ENCODE measurements around the gene HOTAIR. TPM values are rescaled to one million over a fixed set of nuclear protein-coding genes. Genes with fewer than 3 reads are reported as not detected.

HOTAIR gene
- total RNA-seq, 1 donor from 2014 or later = not detected

DNA sequence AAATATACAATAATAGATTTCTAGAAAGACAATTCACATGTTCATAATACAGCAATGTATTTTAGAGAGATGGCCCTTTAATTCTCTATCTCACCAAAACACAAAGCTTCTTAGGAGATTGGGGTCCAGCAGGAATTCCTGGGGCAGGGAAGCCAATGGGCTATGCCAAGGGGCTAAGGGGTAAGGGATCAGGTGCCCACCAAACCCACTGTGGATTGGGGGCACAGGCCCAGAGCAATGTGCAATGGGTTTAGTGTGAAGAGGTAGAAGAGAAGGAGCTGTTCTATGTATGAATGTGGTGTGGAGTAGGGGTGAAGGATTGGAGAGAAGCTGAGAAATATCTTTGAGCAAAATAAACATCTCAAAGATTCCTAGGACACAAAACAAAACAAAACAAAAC, 33.6 kb downstream of the HOTAIR start:
- no peak for DNase-seq (ENCODE audit: missing footprints)
- ATAC-seq = no peak
- intact Hi-C loops (cut with DNase I) = no loop called here

DNA sequence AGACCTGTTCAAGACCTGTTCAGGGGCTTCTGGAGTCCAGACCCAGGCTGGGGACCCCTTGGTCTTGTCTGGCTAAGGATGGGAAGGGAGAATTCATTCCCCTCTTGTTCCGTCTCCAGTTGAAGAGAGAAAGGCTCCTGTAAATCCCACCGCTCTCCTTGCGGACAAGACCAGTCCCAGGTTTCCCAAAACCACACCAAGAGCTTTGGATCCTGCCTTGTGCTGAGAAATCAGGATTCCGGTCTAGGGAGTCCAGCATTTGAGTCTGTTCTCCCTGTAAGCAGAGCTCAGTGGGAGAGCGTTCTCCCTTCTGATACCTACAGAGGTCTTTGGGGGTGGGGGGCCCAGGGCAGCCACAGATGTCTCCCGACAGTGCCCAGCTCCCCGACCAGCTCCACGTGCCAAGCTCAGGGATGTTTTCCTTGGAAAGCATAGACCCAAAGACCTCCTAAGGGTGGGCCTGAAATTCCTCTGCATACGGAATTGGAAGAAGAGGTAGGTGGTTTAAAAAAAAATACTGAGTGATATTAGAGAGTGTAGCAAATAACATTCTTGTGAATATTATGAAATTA, 34.2 kb downstream of the HOTAIR start:
- DNase-seq (ENCODE audit: missing footprints) (no peak), ATAC-seq (no peak)
- intact Hi-C loops (cut with DNase I) = no loop called here

DNA sequence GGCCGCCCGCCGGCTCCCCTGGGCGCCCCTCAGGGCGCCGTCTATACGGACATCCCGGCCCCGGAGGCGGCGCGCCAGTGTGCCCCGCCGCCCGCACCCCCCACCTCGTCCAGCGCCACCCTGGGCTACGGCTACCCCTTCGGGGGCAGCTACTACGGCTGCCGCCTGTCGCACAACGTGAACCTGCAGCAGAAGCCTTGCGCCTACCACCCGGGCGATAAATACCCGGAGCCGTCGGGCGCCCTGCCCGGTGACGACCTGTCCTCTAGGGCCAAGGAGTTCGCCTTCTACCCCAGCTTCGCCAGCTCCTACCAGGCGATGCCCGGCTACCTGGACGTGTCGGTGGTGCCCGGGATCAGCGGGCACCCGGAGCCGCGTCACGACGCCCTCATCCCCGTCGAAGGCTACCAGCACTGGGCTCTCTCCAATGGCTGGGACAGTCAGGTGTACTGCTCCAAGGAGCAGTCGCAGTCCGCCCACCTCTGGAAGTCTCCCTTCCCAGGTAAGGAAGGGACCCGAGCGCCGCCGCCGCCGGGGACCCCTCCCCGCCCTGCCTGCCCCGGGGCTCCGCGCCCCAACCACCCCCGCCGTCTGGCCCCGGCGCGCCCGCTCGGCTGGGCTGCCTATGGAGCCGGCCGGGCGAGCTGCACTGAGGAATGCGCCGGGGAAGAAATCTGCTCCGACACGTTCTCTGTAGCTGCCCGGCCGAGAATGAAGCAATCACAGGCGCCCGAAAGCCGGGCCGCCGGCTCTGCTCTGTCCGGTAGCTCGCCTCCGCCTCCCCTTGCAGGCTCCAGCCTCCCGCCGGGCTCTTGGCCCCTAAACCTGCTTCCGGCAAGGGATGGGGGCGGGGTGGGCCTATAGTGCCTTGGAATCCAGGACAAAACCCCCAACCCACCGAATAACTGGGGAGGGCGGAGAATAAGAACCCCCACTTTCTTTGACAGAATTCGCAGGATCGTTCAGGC, 35.3 kb downstream of the HOTAIR start:
- DNase-seq (ENCODE audit: missing footprints) (no peak), ATAC-seq (no peak)
- intact Hi-C loops (cut with DNase I) = no loop called here

DNA sequence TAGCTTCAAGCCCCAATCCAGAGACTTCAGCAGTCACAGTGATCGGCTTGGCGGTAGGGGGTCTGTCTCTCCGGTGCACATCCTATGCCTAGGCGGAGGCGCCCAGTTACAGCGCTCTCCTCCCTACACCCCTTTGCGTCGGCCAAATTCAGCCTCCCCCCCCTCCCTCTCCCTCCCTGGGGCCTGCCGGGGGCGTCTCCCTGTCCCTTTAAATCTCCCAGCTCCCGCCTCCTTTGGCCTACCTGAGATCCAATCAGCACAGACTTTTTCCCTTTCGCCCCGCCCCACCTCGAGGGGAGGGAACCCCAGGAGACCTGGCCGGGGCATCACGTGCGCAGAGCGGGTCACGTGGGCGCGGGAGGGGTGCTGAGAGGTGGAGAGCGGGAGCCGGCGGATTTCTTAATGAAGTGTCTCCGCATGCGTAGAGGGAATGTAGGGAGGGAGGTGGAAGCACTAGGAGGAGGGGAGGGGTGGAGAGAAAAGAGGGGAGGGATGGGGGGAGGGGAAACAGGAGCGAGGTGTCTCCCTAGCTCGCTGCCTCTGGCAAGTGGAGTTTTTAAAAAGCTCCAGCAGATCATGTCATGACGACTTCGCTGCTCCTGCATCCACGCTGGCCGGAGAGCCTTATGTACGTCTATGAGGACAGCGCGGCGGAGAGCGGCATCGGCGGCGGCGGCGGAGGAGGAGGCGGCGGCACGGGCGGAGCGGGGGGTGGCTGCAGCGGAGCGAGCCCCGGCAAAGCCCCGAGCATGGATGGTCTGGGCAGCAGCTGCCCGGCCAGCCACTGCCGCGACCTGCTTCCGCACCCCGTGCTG, 36.2 kb downstream of the HOTAIR start, which contains the start of gene HOXC13:
HOXC13 (plus strand) TSS at position 506 of the 815 bp plus-strand sequence; CDS start at position 582, 76 bp downstream.
- ATAC-seq (no peak), DNase-seq (ENCODE audit: missing footprints) (no peak)
- intact Hi-C loops (cut with DNase I) = no loop called here

DNA sequence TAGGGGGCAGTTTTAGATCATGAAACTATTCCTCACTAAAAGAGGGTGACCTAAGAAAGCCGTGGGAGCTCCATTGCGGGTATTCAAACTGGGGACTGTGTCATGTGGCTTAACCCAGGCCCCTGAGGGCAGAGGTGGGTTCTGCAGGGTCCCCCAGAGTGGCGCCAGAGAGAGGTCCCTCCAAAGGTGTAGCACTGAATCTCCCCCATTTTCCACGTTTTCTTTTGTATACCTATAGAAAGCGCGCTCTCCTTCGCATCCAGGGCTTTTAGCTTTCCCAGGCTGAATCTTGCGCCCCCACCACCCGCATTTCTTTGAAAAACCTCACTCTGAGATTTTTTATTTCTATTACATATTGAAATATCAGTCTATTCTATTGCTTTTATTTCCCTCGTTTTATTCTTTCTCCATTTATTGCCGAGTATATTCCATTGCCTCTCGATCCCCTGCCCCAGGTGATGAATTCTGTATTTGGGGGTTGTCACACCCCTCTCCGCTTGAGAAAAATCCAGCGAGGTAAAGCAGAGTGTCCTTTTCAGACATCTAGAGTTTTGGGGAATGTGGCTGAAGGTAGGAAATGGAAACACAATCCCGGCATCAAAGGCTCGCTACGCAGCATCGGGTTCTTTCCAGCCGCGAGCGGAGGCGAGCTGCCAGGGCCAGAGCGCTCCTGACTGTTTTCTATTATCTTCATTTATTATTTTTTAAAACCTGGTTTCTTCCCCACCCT, 37.0 kb downstream of the HOTAIR start:
- no peak for DNase-seq (ENCODE audit: missing footprints)
- intact Hi-C loops (cut with DNase I) = no loop called here

DNA sequence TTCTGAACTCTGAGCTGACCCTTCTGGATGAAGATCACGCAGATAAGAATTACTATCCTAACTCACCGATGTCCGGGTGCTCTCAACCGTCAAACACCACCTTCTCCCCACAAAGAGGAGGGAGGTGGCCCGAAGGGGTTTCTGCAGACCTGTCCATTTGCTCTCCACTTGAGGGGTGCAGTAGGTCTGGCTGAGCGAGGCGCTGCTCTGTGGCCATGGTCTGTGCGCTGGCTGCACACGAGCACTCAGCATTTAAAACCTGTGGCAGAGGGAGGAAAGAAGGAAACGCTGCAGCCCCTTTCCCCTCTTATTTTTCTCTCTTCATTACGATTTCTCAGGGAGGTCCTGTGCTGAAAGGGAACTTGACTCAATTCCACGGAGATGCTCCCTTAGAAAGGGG, 37.7 kb downstream of the HOTAIR start:
- ATAC-seq = no peak
- DNase-seq (ENCODE audit: missing footprints) = no peak
- intact Hi-C loops (cut with DNase I) = no loop called here

More for the DNA sequence above, 37.0 kb downstream of the HOTAIR start:
- no peak for ATAC-seq

DNA sequence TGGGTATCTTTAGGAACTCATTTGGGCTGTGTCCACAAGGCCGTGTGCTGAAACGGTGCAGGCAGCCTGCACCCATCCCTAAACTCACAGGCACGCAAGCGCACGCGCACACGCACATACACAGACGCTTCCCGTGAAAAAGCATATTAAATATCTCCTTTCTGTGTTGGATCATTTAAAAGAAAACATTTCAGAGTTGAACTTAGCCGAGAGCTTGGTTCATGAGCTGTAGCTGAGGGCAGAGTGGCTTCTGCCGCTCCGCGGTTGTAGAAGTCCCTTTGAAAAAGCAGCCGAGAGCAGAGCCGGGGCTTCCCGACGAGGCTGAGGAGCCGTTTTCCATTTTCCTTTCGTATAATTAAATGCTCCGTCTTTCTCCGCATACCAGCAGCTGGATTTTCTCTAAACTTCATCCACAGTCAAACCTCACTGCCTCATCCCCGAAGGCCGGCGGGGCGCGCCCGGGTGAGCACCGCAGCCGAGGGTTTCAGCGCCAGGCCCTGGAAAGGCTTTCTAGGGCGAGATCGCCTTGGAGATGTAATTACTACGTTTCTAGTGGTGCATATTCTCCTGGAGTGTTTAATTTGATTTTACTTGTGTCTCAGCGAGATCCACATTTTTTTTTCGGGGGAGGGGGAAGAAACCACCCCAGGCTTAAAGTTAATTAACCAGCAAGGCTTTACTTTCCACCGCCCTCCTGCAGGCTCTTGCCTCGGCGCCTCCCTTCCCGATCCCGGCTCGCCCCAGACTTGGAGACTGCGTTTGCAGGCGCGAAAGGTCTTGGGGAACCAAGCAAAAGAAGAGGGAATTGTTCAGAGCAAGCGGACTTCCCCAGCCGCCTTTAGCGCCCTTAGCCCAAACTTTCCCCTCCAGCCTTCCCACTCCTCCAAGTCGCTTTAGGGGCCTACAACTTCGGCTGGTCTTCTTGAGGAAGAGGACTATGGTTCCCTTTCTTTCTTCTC, 39.1 kb downstream of the HOTAIR start:
- DNase-seq (ENCODE audit: missing footprints) = no peak

DNA sequence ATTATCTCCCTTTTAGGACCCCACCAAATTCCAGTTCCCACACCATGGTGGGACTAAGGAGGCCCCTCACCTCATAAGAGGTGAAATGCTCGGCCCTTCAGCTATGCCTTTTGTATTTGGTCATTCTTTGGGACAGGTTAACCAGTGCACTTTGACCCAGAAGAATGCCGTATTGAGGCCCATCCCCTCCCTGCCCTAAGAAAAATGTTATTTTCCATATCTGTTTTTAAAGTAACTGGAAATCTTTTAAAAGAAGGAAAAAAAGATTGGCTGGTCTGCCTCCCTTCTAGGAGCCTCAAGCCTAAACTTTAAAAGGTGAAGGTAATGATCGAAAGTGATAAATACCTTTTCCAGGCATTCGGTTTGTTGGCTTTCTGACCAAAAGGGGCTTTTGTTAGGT, 41.8 kb downstream of the HOTAIR start:
- ATAC-seq (no peak), DNase-seq (ENCODE audit: missing footprints) (no peak)
- intact Hi-C loops (cut with DNase I) = no loop called here

More for the DNA sequence above, 39.1 kb downstream of the HOTAIR start:
- intact Hi-C loops (cut with DNase I) = no loop called here
- ATAC-seq = no peak

DNA sequence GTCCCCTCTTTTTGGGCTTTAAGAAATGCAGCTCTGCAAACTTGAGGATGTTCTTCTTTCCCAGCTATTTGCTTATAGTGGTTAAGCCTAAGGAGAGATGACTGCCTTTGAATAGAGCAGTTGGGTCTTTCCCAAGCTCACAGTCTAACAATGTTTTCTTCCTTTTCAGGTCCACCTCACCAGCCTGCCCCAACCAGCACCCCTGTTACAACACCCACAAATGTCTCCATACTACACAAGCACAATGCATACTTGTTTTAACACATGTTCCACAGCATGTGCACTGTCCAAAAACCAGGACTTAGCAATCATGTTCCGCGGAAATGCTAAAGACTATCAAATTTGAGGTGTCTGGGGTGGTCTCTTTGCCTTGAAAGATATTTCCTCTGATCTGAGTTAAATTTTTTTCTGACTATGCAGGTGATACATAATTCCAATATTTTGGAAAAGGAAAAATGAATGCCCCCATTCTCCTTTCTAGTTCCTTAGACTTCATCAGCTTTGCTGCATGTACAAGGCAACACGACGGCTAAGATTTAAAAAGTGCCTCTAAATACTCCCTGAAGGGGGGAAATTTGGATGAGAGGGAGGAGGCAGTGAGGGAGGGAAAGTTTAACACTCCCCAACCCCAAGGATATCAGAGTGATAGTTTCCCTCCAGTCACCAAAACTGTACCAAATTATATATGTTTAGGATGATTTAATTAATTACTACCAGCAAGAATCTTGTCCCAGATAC, 42.7 kb downstream of the HOTAIR start:
- DNase-seq (ENCODE audit: missing footprints) (no peak), ATAC-seq (no peak)
- intact Hi-C loops (cut with DNase I) = no loop called here

DNA sequence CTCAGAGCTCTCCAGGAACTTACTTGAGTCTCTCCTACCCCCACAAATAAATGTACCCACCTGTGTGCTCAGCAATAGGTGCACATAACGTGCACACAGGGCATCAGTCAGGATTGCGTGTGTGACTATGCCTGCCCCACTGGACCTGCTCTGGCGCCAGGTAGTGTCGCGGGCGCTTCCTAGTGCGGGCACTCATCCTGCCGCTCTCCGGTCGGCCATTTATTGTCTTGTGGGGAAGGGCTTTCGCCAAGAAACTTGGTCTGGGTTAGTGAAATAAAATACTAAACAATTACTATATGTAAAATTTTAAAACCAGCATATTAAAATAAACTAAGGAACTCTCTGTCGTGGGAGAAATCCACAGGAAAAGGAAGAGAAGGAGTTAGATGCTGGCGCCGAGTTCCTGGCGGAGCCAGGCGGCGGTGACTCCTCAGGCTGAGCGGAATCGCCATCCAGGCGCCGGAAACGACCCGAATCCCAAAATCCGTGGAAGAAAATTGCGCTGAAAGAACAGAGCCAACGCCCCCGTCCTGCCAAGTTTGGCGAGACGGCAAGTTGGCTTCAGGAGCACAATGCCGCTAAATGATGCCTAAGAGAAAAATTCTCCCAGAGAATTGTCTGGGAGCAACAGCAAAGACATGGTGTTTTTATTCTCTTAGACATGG, 44.0 kb downstream of the HOTAIR start:
- no peak for ATAC-seq

DNA sequence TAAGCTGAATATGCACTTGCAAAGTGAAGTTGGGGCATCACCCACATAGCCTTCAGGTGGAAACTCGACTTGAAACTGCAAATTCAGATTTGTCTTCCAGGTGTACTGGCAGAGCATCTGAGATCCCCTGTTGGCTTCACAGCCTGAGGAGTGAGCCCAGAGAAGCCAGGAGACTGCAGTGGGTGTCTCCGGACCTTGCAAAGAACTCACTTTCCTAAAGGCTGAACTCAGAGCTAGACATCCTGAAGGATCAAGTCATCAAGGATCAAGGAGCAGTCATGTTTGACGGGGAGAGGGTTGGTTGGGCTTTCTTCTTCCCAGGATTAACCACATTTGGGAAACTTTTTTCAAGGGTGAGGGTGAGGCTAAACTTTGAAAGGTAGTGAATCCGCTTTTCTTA, 45.2 kb downstream of the HOTAIR start:
- ATAC-seq = no peak
- intact Hi-C loops (cut with DNase I) = no loop called here
- DNase-seq (ENCODE audit: missing footprints) = no peak

More for the DNA sequence above, 44.0 kb downstream of the HOTAIR start:
- no peak for DNase-seq (ENCODE audit: missing footprints)
- intact Hi-C loops (cut with DNase I) = no loop called here

DNA sequence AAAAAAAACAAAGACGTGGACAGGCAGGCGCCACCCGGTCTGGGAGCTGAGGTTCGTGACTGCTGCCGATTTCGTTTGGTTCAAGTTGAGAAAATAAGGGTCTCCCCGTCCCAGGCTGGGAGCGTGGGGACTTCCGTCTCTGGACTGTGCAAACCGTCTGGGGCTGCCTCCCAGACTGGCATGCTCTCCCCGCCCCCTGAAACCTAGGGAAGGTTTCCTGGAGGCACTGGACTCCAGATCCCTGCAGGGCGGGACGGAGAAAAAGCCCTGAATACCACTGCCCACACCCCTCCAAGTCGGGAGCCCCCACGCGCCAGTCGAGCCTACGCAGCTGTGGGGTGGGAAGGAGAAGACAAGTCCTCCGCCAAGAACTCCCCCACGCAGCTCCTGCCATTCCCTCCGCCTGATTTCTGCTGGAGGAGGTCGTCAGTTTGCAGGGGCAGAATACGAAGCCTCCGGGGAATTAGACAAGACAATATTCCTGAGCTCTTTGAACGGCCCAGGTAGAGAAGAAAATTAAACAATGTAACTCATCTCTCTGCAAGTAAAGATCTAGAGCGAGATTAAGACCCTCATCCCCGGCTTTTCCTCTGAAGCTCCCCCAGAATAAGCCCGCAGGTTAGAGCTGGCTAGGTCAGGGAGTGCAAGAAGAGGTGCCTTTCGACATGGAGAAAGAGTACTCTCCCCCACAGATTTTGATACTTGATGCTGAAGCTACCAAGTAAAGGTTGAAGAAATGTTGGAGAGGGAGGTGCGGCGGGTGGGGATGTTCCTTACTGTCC, 46.5 kb downstream of the HOTAIR start:
- DNase-seq (ENCODE audit: missing footprints) = no peak
- intact Hi-C loops (cut with DNase I) = no loop called here
- ATAC-seq = no peak

DNA sequence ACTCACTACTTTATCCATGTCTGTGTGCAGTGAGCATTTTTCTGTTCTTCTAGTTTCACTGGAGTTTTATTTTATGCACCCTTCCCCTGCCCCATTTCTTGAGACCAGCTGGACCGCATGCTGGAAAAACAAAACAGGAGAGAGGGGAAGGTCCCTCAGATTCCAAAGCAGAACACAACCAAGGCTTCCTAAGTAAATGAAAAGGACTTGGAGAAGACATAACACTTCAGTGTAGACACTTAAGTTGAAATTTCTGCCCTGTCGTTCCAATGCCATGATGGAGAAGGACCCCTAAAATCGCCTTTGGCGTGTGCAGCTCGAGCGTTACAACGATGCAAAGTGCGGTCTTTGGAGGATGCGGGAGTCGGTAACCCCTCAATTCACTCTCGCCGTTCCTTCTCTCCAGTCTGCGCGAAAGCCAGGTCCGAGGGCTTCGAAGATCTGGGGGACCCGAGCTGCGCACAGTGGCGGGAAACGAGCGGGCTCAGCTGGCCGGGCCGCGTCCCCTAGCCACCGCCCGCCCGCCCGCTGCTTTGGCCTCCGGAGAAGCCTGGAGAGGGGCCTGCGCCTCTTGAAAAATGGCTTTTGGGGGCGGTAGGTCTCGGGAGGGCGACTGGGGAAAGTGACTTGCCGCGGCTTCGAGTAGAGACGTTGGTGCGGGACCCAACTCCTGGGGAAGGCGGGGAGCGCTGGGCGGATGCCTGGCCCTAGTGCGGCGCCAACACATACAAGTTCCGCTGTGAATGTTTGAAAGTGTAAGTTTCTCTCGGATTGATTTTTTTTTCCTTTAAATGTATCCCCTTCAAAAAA, 47.3 kb downstream of the HOTAIR start:
- no peak for DNase-seq (ENCODE audit: missing footprints)
- intact Hi-C loops (cut with DNase I) = no loop called here
- no peak for ATAC-seq

DNA sequence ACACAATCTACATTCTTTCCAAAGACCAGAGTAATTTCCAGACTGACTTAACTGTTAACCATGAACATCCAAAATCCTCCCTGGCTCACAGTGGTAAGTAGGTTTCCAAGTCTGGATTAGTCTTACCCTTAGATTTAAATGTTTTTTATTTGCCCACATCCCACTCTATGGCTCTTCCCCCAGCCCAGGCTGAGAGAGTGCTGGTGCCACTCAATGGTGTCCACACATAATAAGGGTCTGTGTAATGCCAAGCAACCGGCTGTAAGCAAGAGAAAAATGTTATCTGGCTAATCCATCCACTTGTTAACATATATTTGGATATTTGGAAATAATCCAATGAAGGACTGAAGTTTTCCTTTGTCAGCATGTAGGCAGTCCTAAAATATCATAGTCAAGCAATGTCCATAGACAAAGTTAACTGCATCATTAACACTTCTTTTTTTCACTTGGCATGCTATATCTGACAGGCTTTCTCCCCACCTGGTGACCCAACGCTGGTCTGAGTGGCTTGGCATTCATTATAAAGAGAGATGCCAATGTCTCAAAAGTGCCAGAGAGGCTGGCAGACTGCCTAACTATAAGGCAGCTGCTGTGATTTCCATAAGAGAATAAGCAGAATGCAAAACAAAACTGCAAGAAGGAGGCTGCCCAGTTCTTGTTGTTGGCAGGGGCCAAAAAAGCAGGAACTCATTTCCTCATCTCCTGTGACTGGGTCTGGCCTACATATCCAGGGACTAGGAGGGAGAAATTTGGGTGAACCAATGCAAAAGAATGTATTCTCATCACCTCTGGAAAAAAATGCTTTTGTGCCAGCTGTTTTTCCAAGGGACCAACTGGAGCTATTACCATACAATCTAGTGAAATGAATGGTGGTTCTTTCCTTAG, 50.0 kb downstream of the HOTAIR start:
- ATAC-seq = no peak

More for the DNA sequence above, 50.0 kb downstream of the HOTAIR start:
- DNase-seq (ENCODE audit: missing footprints) = no peak
- intact Hi-C loops (cut with DNase I) = no loop called here

Measured in Right ventricle myocardium inferior (tissue), 1 donor.